GM10266 (cell line): ENCODE results near the gene FNDC7.

ENCODE experiments used
- DNase-seq: peaks from one replicate; pipeline ENCODE4 v3.0.0; 2012; ENCODE audit errors: extremely low spot score
- CTCF ChIP-seq: IDR thresholded peaks from 2 replicates; pipeline ENCODE4 v1.5.1; 2012; ENCODE audit warnings: mild to moderate bottlenecking, low read depth; ENCODE audit not compliant: control insufficient read depth, insufficient read depth; ENCODE audit errors: missing control alignments

Gene FNDC7

GRCh38 chr1:108746382-108747170, 33.9 kb downstream of the FNDC7 start, which contains the start of gene STXBP3:
Gene STXBP3, plus strand, starts transcription at chr1:108746674. Its CDS starts 64 bp downstream, at chr1:108746738.
- peak; percentile 95 for TF ChIP-seq CTCF
- peak; percentile 97 for DNase-seq

- peak; percentile 36 for DNase-seq
- no peak for TF ChIP-seq CTCF
Measured at GRCh38 chr1:108747171-108747850, 34.6 kb downstream of the FNDC7 start.

GRCh38 chr1:108747898-108748297, 35.2 kb downstream of the FNDC7 start:
- DNase-seq, result no peak
- no peak for TF ChIP-seq CTCF

- TF ChIP-seq CTCF, result no peak
- DNase-seq, result no peak
Measured at GRCh38 chr1:108749081-108749480, 36.4 kb downstream of the FNDC7 start.

GRCh38 chr1:108750476-108751181, 37.9 kb downstream of the FNDC7 start:
- TF ChIP-seq CTCF, result no peak
- no peak for DNase-seq

- no peak for DNase-seq
- TF ChIP-seq CTCF, result no peak
Measured at GRCh38 chr1:108753363-108753762, 40.7 kb downstream of the FNDC7 start.
